NCI-H146 (cell line): ENCODE measurements around the gene NR6A1.
A peak's percentile ranks its signal among the peaks of the same experiment; 100 is the strongest.

Source experiments
- DNase-seq: peaks from one replicate; lab custom pipeline; 2025; lab: John Stamatoyannopoulos, UW

NR6A1 gene

DNA sequence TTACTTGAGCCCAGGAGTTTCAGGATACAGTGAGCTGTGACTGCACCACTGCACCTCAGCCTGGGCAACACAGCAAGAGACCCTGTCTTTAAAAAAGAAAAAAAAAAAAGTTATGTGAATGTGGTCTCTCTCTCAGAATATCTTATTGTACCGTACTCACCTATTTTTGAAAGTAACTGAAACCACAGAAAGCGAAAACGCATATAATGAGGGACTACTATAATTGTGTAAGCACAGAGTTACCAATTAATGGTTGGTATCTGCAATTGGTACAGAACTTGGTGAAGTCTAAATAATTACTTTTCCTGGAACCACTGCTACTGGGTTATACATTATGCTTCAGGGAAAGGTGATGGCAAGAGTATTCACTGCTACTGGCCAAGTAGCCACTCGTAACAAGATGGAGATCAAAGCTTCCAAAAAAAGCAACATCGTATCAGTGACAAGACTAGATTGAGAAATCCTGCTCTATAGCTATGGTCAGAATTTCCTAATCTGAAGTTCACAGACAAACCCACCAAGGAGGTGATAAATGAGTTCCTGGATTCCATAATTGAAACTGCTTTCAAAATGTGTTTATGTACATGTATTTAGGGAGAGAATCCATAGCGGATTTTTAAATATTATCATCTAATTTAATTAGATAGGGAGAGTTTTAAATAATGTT is 82.7 kb downstream of the NR6A1 start:
- no peak for DNase-seq

DNA sequence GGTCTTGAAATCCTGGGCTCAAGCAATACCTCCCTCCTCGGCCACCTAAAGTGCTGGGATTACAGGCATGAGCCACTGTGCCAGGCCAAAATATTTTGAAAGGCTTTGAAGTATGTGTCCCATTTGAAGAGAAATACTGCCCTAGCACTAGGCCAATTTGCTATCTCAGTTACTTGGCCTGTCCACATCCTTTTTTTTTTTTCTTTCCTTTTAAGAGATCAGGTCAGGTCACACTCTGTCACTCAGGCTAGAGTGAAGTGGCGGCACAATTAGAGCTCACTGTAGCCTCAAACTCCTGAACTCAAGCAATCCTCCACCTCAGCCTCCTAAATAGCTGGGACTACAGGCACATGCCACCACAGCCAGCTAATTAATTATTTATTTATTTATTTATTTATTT is 84.2 kb downstream of the NR6A1 start:
- no peak for DNase-seq

DNA sequence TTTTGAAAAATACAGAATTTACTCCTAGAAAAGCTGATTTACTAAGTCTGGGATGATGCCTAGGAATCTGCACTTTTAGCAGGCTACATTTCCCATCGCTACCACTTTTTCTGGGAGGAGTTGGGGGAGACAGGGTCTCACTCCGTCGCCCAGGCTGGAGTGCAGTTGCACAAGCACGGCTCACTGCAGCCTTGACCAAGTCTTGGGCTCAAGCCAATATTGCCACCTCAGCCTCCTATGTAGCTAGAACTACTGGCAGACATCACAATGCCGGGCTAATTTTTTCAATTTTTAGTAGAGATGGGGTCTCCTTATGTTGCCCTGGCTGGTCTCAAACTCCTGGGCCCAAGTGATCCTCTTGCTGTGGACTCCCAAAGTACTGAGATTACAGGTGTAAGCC is 85.9 kb downstream of the NR6A1 start:
- no peak for DNase-seq

DNA sequence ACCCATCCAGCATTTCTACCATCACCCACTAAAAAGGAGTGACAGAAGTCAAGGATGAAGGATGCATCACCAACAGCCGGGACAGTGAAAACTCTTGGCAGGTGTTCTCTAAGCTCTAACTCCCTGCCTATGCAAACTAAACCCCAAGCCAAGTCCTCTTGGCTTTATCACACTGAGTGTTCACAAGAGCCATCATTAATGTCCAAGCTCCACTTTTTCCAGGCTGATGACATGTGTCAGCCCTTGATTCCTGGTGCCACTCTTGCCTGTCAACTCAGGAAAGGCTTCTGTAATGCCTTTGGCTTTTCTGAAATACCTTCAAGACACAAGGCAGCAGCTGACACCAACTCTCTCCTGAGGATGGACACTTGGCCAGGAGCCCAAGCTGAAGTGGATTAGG is 86.9 kb downstream of the NR6A1 start:
- no peak for DNase-seq

DNA sequence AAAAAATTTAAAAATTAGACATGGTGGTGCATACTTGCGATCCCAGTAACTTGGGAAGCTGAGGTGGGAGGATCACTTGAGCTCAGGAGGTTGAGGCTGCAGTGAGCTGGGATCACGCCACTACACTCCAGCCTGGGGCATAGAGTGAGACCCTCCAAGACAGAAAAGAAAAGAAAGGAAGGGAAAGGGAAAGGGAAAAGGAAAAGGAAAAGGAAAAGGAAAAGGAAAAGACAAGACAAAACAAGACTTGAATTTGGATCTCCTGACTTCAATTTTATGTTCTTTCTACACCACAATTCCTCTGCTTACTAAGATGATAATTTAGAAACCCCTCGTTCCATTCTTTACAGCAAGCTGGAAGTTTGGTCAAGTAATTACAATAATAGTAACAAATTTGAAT is 88.1 kb downstream of the NR6A1 start:
- DNase-seq: no peak

DNA sequence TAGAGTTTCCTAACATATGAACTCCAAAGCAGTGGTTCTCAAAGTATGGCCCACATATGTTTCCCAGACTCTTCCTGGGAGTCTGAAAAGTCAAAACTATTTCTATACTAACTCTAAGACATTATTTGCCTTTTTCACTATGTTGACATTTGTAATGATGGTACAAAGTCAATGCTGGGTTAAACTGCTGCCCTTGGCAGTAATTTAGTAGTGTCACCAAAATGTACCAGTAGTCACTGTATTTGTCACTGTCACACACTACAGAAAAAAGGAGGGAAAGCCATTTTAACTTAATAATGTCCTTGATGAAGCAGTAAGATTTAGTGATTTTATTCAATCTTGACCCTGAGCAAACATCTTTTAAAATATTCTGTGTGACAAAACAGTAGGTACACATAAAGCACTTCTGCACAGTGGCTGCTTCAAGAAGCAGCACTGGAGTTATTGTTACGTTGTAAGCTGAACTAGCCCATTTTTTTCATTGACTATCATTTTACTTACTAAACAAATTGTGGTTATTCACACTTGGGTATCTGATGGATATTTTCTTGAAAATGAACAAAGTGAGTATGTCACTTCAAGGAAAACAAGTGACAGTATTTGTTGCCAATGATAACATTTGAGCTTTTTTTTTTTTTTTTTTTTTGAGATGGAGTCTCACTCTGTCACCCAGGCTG is 90.3 kb downstream of the NR6A1 start:
- no peak for DNase-seq

DNA sequence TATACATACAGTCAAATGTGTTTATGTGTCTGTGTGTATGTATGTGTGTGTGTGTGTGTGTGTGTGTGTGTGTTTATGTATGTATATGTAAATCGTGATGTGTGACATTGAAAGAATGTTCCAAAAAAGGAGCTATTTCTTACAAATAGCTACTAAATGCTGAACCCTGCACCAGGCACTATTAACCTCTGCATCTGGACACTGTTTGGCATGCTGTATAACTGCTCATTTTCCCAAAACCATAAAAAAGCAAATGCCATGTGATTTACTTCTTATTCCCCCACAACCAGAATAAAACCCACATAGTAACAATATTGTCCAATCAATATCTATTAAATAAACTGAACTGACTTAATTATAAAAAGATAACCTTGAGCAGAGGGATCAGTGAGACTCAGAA is 91.1 kb downstream of the NR6A1 start:
- DNase-seq: no peak

DNA sequence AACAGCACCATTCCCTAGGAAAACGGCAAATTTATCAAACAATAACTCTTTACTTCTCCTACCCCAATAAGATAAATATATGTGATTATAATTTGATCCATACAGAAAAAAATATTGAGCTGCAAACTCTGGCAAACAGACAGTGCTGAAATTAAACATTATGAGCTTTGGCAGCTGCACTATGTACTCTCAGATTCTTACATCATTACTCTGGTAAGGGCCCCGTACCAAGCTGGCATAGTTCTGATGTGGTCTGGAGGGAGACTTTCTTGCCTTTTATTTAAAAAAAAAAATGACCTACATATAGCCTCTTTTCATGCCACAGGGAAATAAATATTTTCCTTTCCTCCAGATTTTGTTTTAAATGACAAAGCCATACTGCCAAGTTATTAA is 95.0 kb downstream of the NR6A1 start:
- DNase-seq: no peak

DNA sequence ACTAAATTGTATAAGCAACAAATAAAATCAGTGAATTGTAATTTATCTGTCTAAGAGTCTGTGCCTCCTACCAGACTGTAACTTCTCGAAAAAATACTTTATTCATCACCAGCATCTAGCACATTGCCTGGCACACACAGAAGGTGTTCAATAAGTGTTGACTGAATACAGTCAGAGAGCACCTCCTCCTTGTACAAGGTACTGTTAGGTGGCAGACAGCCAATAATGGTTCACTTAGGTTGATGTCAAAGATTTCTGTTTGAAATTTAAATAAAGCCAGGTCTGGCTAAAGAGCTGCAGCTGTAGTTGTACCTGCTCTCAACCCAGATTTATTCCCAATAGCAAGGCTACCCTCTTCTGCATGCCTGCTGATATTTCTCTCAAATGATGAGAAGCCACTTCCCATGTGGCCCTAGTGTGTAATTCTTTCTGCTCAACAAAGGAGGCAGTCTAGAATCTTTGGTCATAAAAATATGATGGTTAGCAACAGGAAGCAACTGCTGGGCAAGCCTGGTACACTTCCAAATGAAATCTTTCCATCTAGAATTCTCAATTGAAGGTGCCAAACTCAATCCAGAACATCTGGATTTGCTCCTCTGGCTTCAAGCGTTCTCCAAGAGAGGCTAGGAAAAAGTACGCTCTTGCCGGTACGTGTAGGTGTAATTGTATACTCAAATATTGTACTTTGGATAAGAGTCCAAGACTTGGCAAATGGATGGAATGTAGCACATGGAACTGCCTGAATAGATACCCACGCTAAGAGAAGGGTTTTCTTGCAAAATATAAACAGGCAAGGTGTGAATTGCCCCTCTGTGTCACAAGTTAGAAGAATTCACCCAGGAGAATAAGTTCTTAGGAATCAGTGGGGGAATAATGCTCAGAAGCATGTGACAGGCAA is 95.6 kb downstream of the NR6A1 start:
- no peak for DNase-seq

DNA sequence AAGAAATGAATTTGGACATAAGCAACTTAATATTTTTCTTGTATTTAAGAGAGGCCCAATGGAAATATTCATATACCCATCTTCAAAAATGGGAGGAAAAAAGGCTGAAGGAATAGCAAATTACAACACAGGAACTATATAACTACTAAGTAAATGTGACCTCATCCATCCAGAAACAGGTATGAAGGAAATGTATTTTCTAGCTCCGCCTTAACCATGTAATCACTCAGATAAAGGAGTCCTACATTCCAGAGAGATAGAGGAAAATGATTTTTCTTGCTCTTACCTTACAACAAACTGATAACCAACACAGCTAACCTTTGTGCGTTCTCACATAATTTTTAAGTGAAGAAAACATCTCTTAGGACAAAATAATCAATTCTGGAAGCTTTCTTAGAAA is 96.5 kb downstream of the NR6A1 start:
- no peak for DNase-seq

DNA sequence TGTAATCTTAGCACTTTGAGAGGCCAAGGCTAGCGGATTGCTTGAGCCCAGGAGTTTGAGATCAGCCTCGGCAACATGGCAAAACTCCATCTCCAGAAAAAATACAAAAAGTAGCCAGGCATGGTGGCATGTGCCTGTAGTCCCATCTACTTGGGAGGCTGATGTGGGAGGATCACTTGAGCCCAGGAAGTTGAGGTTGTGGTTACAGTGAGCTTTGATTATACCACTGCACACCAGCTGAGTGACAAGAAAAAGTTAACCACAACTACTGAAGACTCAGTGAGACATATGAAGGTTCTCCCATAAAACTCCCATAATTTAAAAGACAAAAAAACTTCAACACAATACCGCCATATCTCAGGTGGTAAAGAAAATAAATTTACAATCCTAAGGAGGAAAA is 98.0 kb downstream of the NR6A1 start:
- DNase-seq: no peak

DNA sequence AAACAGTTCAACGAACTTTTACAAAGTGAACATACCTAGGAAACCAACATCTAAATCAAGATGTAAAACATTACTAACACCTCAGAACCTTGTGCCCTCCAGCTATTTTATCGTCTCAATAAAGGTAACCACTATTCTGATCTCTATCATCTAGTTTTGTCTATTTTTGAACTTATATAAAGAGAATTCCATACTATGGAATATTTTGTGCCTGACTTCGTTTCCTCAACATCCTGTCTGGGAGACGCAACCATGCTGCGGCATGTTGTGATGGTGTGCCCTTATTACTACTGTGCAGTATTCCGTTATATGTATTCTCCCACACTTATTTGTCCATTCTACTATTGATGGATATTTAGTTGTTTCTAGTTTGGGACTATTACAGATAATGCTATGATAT is 99.2 kb downstream of the NR6A1 start:
- no peak for DNase-seq

DNA sequence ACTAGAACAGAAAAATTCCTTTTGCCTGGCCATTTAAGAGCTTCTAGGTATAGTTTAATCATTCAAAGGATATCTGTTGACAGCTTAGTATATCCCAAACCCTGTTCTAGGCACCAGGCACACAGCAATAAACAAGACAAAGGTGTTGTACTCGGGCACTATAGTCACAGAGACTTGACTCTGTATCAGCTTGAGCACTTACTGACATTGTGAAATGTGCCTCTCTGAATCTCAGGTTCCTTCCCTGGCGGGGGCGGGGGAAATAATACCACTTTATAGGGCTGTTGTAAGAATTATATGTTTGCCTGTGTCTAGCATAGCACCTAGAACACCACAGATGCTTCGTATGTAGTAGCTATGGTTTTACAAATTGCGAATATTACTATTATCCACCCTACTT is 104.5 kb downstream of the NR6A1 start:
- DNase-seq: no peak

DNA sequence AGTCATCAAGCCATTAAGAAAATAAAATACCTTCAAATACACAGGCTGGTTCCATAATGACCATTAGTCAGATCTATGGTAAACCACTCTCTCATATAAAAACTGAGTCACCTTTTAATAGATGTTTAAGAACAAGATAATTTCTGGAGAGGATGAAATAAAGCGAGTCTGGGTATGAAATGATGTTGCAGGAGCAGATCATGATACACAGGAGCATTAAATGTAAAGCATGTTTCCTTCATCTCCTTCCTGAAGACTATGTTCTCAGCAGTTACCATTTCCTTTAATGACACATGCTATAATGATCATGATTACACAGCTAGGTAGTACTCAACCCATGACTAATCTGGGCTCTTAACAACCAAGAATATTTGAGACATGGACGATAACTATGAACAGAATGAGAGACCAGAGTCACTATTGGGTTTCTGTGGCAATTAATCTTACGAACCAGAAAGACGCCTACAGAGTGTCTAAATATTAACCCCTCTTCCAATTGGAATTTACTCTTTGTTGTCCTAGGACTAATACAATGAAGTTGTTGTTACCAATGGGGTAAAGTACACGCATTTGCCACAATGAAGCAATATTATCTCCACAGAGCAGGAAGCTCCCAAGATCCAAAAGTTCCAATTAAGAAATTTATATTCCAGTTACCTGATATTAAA is 105.6 kb downstream of the NR6A1 start:
- no peak for DNase-seq

DNA sequence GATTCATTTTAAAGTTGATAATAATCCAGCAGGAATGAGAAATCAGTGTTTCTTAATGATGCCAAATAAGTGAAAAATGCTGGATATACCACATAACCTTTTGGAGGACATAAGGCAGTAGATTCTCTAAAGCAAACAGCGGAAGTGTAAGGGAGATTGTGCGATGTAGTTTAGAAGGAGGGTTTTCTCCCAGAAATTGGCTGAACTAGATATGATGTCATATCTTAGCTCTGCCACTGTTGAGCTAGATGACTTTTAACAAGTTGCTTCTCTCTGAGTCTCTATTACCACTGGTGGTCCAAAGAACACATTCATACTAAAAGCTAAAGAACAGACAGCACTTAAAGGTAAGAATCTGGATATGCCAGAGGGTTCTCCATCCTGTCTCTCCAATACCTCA is 107.0 kb downstream of the NR6A1 start:
- no peak for DNase-seq

DNA sequence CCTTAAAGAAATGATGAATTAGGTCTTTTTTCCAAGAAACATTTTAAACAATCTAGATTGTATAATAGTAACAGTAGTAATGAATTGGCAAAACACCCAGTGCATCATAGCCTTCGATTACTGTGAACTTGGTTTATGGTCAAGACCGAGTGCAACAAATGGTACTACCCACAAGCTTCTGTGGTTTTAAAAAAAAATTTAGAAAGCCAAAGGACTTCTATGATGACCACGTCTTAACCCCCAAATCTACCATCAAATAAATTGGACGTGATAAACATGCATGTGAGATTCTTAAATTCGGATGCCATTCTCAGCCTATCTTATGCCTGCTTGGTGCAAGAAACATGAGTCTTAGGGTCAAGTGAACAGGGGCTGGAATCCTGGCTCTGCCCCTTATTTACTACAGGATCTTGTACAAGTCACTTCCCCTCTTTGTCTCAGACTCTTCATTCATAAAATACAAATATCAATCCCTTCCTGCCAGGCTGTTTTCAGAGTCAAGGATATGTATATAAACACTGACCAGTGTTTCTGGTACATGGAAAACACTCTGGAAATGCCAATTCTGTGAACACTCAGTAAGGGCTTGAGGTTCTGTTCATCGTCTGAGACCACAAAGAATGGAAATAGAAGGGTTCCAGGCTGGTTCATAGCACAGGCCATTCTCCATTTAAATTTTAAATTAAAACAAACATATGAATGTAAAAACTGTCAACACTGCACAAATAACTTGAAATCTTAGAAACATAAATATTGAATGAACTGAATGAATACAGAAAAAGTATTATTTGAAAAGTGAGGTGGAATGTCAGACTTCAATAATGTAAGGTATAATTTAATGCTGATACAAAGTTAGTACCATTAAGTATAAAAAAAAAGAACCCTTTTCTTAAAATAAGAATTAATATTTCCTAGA is 107.8 kb downstream of the NR6A1 start:
- no peak for DNase-seq

DNA sequence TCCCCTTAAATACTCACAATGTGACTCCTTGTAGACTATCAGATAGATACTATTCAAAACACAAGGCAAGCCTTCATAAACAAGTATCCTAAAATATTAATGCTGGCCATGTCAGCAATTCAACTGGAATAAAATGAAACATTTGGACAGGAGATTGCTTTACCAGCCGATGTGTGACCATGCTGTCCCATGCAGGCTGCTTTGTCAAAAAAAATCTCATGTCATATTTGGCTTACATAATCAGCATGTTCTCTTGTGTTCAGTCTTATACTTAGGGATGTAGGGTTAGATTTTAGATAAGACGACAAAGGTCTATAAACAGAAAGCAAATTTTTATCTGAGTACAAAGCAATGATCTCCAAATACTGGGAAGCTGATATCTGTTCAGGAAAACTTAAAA is 108.5 kb downstream of the NR6A1 start:
- no peak for DNase-seq

DNA sequence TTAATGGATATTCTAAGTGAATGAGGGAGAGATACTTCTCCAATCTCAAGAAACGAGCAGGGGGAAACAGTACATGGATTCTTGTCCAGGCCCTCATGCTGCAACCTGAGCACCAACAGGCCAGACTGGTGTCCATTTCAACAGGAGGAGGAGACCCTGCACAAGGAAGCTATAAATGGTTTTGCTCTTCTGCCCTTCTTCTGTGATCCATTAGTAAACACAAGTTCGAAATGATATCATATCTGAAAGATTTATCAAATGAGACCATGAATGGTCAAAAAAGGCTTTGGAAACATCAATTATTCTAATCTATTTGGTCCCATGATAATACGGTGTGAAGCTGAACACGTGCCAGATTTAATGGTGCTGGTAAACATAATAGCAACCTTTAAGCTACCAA is 109.8 kb downstream of the NR6A1 start:
- peak; percentile 22 for DNase-seq

DNA sequence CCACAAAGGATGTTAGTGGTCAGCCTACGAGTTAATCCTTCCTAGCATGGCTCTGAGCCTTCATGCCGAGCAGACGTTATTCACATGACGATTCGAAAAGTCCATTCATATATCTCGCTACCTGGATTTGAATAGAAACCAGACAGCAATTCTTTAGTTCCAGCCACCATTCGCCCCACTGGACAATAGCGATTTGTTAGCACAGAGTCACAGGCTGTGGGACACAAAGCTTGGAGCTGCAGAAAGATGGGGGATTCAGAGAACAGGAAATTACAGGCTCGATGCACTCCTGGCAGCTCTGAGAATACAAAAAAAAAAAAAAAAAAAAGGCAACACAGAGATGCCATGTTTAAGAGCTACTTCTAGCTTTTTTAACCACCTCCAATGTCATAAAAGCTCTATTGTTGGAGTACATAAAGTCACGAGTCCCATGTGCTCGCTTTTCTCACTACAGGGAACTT is 110.7 kb downstream of the NR6A1 start:
- DNase-seq: peak; percentile 74

DNA sequence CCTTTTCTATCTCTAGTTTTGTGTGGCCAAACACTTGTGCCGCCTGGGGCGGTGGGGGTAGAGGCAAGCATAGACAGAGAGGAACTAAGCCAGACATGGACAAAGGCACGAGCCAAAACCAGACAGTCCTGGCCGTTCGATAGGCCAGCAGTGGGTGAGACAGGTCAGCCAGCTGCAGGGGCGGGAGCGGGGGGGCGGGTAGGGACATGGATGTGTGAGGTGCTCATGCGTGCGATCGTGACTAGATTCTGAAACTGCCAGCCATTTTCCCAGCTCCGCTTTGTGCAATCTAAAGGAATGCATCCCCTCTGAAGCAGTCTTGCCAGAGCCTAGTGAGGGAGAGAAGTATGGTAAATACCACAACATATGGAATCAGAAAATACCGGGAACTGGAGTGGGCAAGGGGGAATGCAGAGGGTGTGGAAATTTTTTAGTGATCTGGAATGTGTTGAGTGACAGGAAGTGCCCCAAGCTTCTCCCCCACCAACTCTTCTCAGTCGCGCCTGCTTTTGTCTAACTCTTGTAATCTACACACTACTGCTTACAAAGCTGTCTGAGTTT is 111.9 kb downstream of the NR6A1 start:
- DNase-seq: peak; percentile 88
